Occipital lobe (tissue), 2 donors: ENCODE results near the gene GRIA4. TPM values are rescaled to one million over a fixed set of nuclear protein-coding genes. Genes with fewer than 3 reads are reported as not detected.

ENCODE experiments used
- DNase-seq: peaks from one replicate; lab custom pipeline; 2025; lab: John Stamatoyannopoulos, UW
- total RNA-seq: library from RNA; depleted of rRNA; stranded (reverse); fragments of >200 nt; gene quantifications from one replicate; pipeline ENCODE4 v1.2.3, GENCODE V29; 2014

GRIA4 gene
- total RNA-seq, 1 donor from 2014 or later, result 86.3 TPM

GRCh38 chr11:105786741-105787140 lies 176.9 kb downstream of the GRIA4 start:
- DNase-seq, result no peak

- DNase-seq, result no peak
Measured at GRCh38 chr11:105789579-105790420, 179.9 kb downstream of the GRIA4 start.

GRCh38 chr11:105790840-105791239 lies 181.0 kb downstream of the GRIA4 start:
- no peak for DNase-seq

- DNase-seq, result no peak
Measured at GRCh38 chr11:105793092-105793491, 183.2 kb downstream of the GRIA4 start.

GRCh38 chr11:105799263-105799662 lies 189.4 kb downstream of the GRIA4 start:
- no peak for DNase-seq

GRCh38 chr11:105799728-105800462 lies 190.0 kb downstream of the GRIA4 start:
- no peak for DNase-seq

GRCh38 chr11:105802390-105802789 lies 192.5 kb downstream of the GRIA4 start:
- DNase-seq, result no peak

- DNase-seq, result no peak
Measured at GRCh38 chr11:105811242-105811641, 201.4 kb downstream of the GRIA4 start.

GRCh38 chr11:105821372-105821771 lies 211.5 kb downstream of the GRIA4 start:
- DNase-seq, result no peak

- no peak for DNase-seq
Measured at GRCh38 chr11:105821781-105822180, 211.9 kb downstream of the GRIA4 start.

GRCh38 chr11:105823495-105824033 lies 213.7 kb downstream of the GRIA4 start:
- no peak for DNase-seq

- no peak for DNase-seq
Measured at GRCh38 chr11:105824457-105825013, 214.7 kb downstream of the GRIA4 start.

- DNase-seq, result no peak
Measured at GRCh38 chr11:105825141-105825540, 215.3 kb downstream of the GRIA4 start.

GRCh38 chr11:105827906-105828305 lies 218.0 kb downstream of the GRIA4 start:
- no peak for DNase-seq

- DNase-seq, result no peak
Measured at GRCh38 chr11:105829084-105829483, 219.2 kb downstream of the GRIA4 start.

- DNase-seq, result no peak
Measured at GRCh38 chr11:105834461-105834860, 224.6 kb downstream of the GRIA4 start.

- no peak for DNase-seq
Measured at GRCh38 chr11:105838668-105839384, 229.0 kb downstream of the GRIA4 start.

GRCh38 chr11:105840391-105840790 lies 230.5 kb downstream of the GRIA4 start:
- DNase-seq, result no peak

- no peak for DNase-seq
Measured at GRCh38 chr11:105852403-105852802, 242.5 kb downstream of the GRIA4 start.

- DNase-seq, result no peak
Measured at GRCh38 chr11:105854269-105854668, 244.4 kb downstream of the GRIA4 start.

- DNase-seq, result no peak
Measured at GRCh38 chr11:105856954-105857353, 247.1 kb downstream of the GRIA4 start.
